Measurements from ENCODE around the gene ENG.

DNA sequence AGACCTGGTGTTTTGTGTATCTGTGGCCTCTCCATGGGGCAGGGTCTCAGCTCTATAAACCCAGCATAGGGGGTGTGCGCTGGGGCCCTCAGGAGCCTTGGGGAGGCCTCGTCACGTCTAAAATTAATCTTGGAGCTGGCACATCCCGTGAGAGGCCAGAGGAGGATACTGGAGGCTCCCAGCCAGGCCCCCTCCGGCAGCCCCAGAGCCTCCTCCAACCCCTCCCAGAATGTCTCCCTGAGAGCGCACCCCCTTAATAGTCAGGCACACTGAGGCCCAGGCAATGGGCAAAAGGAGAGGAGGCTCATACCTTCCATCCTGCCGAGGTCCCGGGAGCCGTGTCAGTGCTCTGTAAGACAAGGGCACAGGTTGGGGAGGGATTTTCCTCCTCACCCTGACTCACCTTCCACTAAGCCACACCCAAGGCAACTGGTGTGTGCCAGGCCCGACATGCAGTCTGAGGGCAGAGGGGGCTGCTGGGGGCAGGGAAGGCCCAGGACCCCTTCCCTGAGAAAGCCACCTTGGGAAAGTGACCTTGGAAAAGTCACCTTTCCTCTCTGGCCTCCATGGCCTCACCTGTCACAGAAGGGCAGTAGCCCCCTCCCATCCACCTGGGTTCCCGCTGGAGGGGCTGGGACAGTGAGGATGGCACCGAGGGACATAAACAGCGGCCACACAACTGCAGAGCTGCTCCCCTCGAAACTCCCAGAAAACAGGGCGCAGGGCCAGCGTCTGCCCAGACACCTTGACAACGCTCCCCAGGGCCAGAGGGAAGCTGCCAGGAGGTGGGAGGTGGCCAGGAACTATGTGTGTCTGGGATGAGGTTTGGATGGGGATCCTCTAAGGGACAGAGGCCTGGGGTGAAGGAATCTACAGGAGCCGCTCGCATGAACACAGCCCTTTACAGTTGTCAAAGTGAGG, 20.1 kb upstream of the ENG start:
- TF ChIP-seq, protein P1, sequence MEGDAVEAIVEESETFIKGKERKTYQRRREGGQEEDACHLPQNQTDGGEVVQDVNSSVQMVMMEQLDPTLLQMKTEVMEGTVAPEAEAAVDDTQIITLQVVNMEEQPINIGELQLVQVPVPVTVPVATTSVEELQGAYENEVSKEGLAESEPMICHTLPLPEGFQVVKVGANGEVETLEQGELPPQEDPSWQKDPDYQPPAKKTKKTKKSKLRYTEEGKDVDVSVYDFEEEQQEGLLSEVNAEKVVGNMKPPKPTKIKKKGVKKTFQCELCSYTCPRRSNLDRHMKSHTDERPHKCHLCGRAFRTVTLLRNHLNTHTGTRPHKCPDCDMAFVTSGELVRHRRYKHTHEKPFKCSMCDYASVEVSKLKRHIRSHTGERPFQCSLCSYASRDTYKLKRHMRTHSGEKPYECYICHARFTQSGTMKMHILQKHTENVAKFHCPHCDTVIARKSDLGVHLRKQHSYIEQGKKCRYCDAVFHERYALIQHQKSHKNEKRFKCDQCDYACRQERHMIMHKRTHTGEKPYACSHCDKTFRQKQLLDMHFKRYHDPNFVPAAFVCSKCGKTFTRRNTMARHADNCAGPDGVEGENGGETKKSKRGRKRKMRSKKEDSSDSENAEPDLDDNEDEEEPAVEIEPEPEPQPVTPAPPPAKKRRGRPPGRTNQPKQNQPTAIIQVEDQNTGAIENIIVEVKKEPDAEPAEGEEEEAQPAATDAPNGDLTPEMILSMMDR (IDR thresholded peaks at IDR 0.05) = no peak
- TF ChIP-seq POLR2A (IDR thresholded peaks at IDR 0.05) = no peak
